ENCODE data around the gene PLA2G4D.

PLA2G4D gene, protein sequence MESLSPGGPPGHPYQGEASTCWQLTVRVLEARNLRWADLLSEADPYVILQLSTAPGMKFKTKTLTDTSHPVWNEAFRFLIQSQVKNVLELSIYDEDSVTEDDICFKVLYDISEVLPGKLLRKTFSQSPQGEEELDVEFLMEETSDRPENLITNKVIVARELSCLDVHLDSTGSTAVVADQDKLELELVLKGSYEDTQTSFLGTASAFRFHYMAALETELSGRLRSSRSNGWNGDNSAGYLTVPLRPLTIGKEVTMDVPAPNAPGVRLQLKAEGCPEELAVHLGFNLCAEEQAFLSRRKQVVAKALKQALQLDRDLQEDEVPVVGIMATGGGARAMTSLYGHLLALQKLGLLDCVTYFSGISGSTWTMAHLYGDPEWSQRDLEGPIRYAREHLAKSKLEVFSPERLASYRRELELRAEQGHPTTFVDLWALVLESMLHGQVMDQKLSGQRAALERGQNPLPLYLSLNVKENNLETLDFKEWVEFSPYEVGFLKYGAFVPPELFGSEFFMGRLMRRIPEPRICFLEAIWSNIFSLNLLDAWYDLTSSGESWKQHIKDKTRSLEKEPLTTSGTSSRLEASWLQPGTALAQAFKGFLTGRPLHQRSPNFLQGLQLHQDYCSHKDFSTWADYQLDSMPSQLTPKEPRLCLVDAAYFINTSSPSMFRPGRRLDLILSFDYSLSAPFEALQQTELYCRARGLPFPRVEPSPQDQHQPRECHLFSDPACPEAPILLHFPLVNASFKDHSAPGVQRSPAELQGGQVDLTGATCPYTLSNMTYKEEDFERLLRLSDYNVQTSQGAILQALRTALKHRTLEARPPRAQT

DNA sequence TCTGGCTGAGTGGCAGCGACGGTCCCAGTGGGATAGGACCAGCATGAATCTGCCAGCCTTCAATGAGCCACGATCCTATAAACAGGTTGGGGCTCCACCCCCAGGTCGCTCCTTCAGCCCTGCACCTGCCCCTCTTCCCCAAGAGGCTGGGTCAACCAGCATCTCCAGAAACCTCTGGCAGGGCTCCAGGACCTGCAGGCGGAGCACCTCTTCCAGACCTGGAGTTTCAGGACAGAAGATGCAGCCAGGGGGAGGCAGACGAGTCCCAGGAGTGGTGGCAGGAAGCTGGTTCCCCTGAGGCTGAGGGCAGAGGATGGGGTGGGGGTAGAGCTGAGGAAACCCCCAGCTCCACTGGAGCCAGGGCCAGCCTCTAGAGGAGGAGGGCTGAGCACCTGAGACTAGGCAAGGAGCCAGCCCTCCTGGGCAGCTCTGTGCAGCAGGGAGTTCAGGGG is at the start of gene PLA2G4D:
Gene PLA2G4D (minus strand): TSS at position 51 of the 452 bp plus-strand sequence. CDS start 103 bp downstream, outside the sequence.
- no peak for DNase-seq

DNA sequence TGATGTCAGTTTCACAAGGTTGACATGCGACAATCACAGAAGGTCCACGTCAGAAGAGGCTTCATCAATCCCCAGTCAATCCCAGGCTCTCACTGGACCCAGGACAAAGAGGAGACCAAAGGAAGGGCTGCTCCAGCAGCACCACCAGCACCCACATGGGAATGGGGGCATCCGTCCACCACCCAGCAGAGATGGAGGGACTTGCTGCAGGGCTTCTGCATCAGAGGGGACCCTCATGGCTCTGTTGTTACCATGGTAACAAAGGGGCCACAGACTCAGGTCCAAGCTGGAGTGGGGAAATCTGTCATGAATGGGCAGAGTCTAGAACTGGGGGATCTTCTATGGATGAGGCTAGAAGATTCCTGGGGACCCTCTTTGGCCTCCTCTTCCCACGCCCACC is 49.0 kb upstream of the PLA2G4D start:
- DNase-seq, result no peak

DNA sequence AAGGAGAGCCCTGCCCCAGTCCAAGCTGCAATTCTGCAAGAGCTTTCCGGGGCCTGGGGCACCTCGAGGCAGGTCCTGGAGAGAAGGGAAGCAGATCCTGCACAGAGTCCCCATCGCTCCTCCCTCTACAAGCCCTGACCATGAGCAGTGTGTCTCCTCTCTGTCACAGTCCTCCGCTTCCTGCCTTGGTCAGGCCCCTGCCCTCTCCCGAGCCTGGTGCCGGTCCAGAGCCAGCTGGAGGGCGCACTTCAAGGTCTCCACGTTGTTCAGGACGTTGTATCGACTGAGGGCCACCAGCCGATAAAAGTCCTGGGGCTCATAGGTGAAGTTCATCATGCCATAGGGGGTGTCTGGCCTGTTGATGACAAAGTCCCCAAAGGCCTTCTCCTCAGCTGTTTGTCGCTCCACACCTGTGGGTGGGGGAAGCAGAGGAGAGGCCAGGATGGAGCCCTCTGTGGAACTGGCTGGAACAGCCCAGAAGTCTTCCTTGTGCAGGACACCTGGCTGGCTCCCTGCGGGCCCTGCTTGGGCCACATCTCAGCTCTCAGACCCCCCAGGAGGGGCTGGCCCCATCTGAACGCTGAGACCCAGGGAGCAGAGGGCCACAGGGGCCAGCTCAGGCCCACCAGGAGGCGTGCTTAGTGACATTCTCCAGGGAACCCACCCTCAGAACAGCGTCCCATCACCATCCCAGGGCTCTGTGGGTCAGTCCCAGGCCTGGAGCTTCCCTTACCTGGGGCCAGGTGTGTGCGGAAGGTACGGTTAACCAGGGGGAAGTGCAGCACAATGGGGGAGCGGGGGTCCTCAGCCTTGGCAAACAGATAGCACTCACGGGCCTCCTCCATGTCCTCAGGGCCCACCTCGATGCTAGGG is 47.7 kb upstream of the PLA2G4D start:
- DNase-seq, result no peak

DNA sequence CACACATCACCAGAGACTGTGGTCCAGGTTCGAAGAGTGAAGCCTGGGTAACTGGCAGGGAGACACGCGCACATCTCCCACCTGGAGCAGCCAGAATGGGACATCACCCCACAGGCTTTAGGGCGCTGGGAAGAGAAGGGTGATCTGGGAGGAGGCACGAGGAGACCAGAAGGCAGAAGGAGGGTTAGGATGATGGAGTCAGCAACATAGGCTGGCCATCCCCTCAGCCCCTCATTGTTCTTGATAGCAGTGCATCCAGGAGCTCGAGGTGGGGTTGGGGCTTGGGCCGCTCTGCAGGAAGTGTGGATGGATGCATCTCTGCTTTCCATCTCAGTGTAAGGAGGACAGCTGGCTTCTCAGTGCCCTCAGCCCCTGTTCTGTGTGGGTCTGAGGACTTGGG is 46.9 kb upstream of the PLA2G4D start:
- DNase-seq, result no peak

DNA sequence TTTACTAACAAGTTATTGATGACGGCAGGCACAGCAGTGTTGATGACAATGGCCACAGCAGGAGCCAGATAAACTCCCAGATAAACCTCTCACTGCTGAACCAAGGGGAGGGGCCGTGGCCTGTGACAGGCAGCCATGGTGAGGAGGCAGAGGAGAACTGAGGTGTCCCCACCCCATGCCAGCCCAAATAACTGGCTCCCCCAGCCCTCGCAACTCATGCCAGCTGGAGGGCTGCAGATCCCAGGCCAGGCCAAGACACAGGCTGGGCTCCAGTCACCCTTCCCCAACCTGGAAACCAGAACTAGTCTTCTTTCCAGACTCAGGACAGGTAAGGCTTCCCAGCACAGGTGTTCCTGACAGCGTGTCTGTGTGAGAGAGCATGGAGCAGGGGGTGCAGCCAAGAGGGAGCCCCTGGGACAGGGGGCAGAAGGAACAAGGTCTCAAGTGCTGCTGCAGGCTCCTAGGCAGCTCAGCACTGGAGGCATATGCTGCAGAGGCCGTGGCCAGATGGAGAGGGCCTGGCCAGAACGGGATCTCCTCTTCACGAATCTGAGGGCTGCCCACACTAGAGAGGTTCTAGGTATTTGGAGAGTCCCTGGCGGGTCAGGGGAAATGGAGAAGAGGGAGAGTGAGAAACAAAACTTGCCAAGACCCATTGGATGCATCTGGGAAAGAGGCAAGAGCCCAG is 46.2 kb upstream of the PLA2G4D start:
- no peak for DNase-seq

DNA sequence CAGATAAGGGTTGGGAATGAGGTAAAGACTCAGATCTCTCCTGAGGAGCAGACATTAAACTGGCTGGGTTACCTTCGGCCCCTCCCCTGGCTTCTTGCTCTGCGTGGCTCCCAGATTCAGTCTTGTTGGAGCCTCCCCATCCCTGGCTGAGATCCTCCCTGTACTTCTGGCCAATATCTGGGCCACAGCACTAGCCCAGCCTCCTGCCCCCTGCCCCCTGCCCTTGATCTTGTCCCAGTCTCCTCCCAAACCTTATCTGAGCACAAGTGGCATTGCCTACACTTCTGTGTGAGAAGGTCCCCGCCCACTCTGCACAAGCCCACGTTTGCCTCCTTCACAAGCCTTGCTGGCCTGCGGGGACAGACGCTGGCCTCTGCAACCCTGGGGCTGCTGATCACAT is 45.2 kb upstream of the PLA2G4D start:
- no peak for DNase-seq

DNA sequence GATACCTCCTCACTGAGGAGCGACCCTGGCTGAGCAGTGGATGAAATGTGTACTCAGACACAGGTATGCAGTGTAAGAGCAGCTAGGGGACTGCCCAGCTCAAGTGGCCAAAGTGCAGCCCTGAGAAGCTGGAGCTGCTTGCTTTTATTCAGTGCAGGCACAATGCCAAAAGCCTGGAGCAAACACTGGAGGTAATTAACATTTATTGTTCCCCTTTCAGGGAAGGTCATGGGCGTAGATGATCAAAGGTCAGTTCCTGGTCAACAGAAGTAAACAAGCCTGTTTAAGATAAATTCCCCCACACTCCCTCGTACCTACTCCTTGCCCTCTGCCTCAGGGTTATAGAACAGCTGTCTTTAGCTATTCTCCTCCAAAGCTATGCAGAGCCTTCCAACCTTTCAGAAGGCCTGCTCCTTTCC is 44.6 kb upstream of the PLA2G4D start:
- no peak for DNase-seq

DNA sequence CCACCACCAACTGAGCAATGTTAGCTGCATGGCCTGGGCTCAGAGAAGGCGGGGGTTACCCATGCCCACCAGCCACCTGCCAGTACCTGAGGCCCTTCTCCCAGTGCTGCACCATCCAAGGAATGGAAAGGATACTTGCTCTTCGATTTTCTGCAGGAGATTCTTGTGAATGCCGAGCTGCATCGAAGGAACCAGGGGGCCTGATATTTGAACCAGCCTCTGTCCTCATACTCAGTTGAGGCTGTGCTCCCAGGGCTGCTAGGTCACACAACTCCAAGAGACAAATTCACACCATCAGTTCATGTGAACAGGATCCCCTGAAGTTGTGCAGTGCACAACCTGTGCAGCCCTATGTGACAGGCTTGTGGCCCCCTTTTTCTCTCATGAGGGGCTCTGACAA is 44.0 kb upstream of the PLA2G4D start:
- DNase-seq, result peak; percentile 1

DNA sequence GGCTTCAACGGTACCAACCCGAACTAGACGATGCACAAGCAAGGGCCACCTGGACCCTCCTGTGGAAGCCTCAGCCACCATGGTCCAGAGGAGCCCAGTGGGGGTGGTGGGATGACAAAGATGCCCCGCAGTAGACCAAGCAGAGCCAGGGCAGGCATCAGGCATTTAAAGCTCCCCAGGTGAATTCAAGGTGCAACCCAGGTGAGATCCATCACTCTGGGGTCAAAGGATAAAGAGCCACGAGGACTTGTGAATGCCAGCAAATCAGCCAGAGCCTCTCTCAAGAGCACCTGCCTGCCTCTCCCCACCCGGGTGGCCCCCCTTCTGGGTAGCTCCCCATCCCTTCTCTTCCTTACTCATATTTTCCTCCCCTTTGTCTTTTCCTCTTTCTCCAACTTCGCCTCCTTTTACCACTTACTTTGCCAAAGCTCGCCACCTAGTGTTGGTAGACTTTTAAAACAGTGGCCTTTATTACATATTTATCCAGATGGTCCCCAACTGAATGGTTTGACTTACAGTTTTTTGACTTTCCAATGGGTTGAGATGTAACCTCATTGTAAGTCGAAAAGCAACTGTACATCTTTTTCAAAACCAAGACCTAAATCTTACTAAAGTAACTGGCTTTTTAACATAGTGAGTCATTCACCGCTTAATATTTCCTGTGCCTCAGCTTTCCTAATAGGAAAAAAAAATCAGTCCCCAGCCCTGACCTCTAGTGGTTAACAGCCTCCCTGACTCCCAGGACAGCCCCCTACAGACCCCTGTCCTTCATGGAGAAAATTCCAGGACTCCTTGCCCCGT is 43.3 kb upstream of the PLA2G4D start:
- peak; percentile 7 for DNase-seq

DNA sequence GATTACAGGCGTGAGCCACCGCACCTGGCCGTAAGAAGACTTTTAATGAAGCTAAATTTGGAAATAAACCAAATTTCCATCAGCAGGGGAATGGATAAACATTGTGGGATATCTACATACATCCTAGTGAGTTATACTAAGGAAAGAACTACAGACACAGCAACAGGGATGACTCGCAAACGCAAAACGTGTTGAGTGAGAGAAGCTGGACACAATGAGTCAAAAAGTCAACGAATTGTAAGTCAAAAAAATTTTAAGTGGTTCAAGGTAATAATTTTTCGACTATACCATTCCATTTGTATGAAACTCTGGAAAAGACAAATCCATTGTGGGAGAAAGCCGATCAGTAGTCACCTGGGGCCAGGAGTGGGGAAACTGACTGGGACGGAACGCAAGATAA is 42.2 kb upstream of the PLA2G4D start:
- no peak for DNase-seq

DNA sequence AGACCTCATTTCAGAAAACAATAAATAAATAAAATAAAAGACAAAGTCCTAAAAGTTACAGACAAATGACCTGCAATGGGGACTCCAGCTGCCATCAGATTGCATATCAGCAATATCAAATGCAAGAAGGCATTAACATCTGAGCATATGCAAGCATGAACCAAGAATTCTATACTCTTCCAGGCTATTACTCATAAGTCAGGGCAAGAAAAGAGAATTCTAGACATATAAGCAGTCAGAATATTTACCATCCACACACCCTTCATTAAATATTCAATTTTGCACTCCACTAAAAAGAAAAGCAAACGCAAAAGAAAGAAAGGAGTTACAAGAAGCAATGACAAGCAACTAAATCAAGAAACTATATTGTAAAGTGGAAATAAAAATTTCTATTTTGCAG is 41.0 kb upstream of the PLA2G4D start:
- DNase-seq, result no peak

DNA sequence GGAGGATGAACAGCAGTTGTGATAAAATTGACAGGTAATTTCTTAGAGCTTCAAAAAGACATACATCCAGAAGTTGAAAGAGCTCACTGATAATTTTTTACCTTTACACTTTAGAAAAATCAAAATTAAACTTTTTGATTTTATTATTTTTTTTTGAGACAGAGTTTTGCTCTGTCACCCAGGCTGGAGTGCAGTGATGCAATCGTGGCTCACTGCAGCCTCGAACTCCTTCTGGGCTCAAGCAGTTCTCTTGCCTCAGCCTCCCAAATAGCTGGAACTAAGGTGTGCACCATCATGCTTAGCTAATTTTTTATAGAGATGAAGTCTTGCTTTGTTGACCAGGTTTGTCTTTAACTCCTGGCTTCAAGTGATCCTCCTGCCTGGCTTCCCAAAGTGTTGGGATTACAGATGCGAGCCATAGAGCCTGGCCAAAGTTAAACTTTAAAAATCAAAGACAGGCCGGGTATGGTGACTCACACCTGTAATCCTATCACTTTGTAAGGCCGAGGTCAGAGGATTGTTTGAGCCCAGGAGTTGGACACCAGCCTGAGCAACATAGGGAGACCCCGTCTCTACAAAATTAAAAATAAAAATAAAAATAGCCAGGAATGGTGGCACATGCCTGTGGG is 40.4 kb upstream of the PLA2G4D start:
- DNase-seq, result no peak

DNA sequence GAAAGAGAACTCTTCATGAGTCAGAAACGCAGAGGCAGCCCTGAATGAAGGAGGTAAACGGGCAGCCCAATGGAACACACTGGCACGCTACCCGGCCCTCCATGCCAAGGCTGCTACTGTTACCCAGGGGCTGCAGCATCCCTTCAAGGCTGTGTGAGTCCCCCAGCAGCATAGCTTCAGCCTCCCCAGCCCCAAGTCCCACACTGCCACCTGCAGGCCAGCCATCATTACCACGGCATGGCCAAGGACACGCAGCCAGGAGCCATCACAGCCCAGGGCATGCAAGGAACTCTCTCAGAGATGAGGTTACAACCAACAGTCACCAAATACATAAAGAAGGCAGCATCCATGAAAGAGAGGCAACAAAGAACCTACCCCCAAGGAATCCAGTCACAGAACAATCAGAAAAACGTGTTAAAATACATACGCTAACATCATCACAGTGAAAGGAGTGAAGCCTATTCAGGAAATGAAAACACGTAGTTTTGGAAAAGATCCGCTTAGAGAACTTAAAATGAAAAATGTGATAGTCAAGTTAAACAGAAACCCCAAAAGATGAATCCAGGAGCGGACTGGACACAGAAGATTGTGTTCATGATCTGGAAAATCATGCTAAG is 39.6 kb upstream of the PLA2G4D start:
- DNase-seq, result peak; percentile 16

DNA sequence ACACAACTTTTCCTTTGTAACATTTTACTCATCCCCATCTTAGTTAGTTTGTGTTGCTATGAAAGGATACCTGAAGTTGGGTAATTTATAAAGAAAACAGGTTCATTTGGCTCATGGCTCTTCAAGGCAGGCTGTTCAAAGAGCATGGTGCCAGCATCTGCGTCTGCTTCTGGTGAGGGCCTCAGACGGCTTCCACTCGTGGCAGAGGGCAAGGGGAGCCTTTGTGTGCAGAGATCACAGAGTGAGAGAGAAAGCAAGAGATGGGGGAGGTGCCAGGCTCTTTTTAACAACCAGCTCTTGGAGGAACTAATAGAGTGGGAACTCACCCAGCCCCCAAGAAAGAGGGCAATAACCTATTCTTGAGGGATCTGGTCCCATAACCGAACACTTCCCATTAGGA is 39.0 kb upstream of the PLA2G4D start:
- no peak for DNase-seq

DNA sequence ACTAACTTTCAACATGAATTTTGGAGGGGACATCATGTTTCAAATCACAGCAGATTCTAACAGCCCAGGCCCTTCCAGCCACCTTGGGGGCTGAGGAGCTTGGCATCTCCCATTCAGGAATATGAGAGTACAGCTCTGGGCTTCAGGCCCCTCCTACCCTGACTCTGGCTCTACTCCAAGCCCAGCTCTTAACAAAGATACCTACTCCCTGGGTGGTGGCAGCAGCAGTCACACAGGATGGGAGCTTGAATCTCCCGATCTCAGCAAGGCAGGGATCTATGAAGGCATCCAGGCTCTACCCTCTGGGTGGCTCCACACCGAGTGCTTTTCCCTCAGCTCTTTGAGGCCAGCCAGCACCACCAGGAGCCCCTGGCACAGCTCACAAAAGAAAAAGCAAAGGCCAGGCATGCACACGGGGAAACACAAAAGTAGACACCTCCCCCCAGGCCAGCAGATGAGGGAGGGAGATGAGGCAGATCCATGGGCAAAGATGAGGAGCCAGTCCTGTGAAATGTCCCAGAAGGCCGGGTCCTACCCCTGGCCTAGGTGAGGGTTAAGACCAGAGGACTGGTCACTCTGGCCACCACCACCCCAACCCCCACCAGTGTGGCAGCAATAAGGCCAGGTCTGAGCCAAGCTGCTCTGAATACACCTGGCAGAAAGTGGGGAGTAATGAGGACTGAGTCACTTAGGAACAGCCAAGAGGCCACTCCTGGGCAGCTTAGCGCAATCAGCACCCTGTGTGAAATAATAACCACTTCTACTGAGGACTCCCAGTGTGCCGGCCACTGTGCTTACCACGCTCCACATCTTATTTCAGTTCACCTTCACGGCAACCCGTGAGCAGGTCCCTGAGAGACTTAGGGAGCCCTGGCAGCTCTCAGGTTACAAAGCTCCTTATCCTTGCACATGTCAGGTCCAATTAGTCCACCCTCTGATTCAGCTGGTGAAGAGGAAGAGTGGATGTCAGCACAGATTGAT is 37.8 kb upstream of the PLA2G4D start:
- no peak for DNase-seq

DNA sequence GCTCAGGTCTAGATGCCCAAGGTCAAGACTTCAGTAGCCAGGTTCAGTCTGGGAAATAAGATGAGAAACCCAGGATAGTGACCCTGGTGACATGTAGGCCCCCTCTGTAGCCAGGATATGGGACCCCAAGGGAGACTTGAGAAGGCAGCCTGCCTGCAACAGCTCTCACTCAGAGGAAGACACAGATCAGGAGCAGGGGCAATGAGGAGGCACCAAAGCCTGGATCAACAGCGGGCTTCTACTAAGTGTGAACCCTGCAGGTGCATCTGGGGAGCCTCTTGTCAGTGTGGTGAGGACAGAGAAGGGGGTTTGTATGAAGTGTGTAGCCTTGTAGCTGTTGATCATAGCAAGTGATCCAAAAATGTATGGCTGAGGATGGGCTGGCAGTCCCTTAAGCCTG is 36.6 kb upstream of the PLA2G4D start:
- DNase-seq, result no peak

DNA sequence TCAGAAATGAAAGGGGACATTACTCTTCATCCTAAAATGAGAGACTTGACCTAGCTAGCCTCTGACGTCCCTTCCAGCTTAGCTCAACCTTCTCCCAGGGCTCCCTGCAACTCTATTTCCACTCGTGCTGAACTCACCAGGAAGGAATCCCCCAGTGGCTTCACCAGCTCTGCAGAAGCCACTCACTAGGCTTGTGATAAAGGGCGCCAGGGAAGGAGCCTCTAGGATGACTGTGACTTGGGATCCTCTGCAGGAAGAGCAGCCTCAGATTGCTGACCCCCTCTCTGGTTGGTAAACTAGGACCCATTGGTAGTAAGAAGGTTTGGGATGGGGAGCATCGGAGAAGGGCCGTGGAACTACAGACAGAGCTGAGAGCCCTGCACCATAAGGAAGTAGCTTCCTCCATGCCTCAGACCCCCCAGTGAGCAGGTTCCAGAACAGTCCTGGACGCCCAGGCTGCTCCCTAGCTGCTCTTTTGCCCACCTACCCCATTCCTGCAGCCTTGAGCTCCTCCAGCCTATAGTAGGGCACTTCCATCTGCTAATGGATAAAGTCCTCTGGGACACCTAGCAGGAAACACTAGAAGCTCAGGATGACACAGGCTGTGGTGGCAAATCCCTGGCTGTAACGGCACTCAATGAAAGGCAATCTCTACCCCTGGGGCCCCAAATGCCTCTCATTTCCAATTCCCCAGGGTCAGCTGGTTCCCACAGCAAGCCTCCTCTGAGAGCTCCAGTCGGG is 36.1 kb upstream of the PLA2G4D start:
- DNase-seq, result no peak

DNA sequence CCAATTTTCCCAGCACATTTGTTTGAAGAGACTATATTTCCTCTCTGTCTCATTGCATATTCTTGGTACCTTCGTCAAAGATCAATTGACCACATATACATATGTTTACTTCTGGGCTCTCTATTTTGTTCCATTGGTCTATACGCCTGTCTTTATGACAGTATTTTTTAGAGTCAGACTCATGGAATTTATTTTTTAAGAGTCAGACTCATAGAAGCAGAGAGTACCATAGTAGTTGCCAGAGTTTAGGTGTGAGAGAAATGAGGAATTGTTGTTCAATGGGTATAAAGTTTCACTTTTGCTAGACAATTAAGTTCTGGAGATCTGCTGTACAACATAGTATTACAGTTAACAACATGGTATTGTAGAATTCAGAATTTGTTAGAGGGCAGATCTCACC is 35.0 kb upstream of the PLA2G4D start:
- no peak for DNase-seq

DNA sequence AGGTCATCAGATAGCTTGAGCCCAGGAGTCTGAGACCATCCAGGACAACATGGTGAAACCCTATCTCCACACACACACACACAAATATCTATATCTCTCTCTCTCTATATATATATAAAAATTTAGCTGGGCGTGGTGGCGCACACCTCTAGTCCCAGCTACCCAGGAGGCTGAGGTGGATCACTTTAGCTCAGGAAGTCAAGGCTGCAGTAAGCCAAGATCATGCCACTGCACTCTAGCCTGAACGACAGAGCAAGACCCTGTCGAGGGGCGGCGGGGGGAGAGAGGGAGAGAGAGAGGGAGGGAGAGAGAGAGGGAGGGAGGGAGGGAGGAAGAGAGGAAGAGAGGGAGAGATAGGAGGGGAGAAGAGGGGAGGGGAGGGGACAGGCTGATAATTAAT is 34.1 kb upstream of the PLA2G4D start:
- no peak for DNase-seq

All from activated CD4-positive, alpha-beta T cell treated with anti-CD3 and anti-CD28 coated beads for 1 hour (primary cell).